A673 (cell line): ENCODE data around the gene KAT8.

Source experiments
- EZH2 ChIP-seq: fragments of 200-600 bp; sonication (generic); IDR thresholded peaks from 2 replicates; pipeline ENCODE4 v1.6.1; 2017; ENCODE audit warnings: borderline replicate concordance, low read depth, mild to moderate bottlenecking, mixed read lengths, antibody characterized with exemption, low read length; ENCODE audit not compliant: poor library complexity, severe bottlenecking
- TF ChIP-seq, protein P1 (sequence below): fragments of 300-800, 200-600 bp; sonication (generic); conservative IDR thresholded peaks from 2 replicates; pipeline ENCODE4 v1.5.1; 2017; ENCODE audit warnings: low read depth, mild to moderate bottlenecking, antibody characterized with exemption, low read length, moderate library complexity, mixed read lengths

DNA sequence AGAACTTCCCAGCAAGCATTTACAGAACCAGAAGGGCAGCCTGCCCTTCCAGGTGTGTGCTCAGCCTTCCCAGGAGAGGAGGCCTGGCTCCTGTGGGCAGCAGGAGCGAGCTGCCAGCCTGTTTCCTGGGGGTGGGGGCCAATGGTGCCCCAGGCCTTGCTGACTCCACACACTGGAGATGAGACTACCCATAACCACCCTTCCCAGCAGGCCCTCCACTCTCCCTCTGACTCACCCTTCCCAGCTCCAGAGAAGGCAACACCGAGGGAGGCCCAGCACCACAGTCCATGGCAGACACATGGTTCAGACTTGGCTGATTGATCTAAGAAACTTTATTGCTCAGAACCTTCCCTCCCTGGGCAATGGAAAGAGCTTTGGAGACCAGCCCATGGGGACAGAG is 26.9 kb upstream of the KAT8 start:
- TF ChIP-seq, protein P1, sequence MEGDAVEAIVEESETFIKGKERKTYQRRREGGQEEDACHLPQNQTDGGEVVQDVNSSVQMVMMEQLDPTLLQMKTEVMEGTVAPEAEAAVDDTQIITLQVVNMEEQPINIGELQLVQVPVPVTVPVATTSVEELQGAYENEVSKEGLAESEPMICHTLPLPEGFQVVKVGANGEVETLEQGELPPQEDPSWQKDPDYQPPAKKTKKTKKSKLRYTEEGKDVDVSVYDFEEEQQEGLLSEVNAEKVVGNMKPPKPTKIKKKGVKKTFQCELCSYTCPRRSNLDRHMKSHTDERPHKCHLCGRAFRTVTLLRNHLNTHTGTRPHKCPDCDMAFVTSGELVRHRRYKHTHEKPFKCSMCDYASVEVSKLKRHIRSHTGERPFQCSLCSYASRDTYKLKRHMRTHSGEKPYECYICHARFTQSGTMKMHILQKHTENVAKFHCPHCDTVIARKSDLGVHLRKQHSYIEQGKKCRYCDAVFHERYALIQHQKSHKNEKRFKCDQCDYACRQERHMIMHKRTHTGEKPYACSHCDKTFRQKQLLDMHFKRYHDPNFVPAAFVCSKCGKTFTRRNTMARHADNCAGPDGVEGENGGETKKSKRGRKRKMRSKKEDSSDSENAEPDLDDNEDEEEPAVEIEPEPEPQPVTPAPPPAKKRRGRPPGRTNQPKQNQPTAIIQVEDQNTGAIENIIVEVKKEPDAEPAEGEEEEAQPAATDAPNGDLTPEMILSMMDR, result no peak
- no peak for TF ChIP-seq EZH2
